Testis (tissue), 3 donors: ENCODE data around the gene TM4SF5. TPM values are rescaled to one million over a fixed set of nuclear protein-coding genes. Genes with fewer than 3 reads are reported as not detected.

Experiments used
- DNase-seq: peaks from one replicate; pipeline ENCODE4 v3.0.0-alpha.2; 2019
- H3K27ac ChIP-seq, 2 donors: fragments of 200-600 bp; sonication (generic); one replicate each; pipeline ENCODE4 v1.5.1; 2019
- H3K27me3 ChIP-seq: fragments of 200-600 bp; sonication (generic); one replicate; pipeline ENCODE4 v1.5.1; 2019
- H3K36me3 ChIP-seq: fragments of 200-600 bp; sonication (generic); one replicate; pipeline ENCODE4 v1.5.1; 2017; ENCODE audit warnings: low read depth; ENCODE audit errors: missing control alignments
- H3K4me1 ChIP-seq: fragments of 200-600 bp; sonication (generic); one replicate; pipeline ENCODE4 v1.5.1; 2019
- H3K4me3 ChIP-seq, 2 donors: fragments of 200-600 bp; sonication (generic); one replicate each; pipeline ENCODE4 v1.5.1; 2017 to 2019
- H3K9me3 ChIP-seq: fragments of 200-600 bp; sonication (generic); one replicate; pipeline ENCODE4 v1.5.1; 2017
- POLR2A ChIP-seq: fragments of 450-650 bp; IDR thresholded peaks from one replicate; pipeline ENCODE4 v1.6.1; 2017; ENCODE audit warnings: antibody characterized with exemption, mild to moderate bottlenecking, moderate library complexity
- WGBS, 2 donors: methylation state at CpG; one replicate each; pipeline ENCODE4 v1.1.5; 2018; 5-methylcytosine and 5-hydroxymethylcytosine counted together
- intact Hi-C: fragments of 100-400 bp; cut with DNase I; formaldehyde crosslinking; loops from one replicate; pipeline ENCODE4 v1.15.1; 2023; ENCODE audit warnings: low total_unique reads
- polyA plus RNA-seq: library from polyadenylated mRNA; stranded (reverse); fragments of 350-450 nt; fragmentation: Illumina TruSeq; extraction: RNeasy Lipid Tissue Mini Kit (QIAGEN cat#74804); gene quantifications from one replicate; pipeline ENCODE4 v1.2.3, GENCODE V29; 2014; ENCODE audit warnings: low read depth, low replicate concordance; ENCODE audit not compliant: insufficient read depth
- total RNA-seq, 2 donors: library from RNA; depleted of rRNA; stranded (reverse); fragments of >200 nt; gene quantifications; one replicate each; pipeline ENCODE4 v1.2.3, GENCODE V29; 2016
- TF ChIP-seq, protein P1 (sequence below), 3 experiments: fragments of 450-650 bp in 2 of 3; fragments of 200-600 bp in 1 of 3; sonication (generic) in 1 of 3; IDR thresholded peaks; one replicate each; pipeline ENCODE4 v1.5.1; 2016 to 2019; ENCODE audit warnings: antibody characterized with exemption in 3 of 3, mild to moderate bottlenecking in 2 of 3, moderate library complexity in 1 of 3

Gene TM4SF5
- total and polyA plus RNA-seq, 3 donors from 2014 or later = 1.5 TPM; not detected in 2

GRCh38 chr17:4766723-4767122 is 5.0 kb upstream of the TM4SF5 start:
- intact Hi-C loops = no loop called here
- no peak for DNase-seq
- H3K36me3 ChIP-seq = no peaks in the 10 kb centered on the region
- H3K4me3 ChIP-seq = no peak overlapping the region
- TF ChIP-seq, protein P1, sequence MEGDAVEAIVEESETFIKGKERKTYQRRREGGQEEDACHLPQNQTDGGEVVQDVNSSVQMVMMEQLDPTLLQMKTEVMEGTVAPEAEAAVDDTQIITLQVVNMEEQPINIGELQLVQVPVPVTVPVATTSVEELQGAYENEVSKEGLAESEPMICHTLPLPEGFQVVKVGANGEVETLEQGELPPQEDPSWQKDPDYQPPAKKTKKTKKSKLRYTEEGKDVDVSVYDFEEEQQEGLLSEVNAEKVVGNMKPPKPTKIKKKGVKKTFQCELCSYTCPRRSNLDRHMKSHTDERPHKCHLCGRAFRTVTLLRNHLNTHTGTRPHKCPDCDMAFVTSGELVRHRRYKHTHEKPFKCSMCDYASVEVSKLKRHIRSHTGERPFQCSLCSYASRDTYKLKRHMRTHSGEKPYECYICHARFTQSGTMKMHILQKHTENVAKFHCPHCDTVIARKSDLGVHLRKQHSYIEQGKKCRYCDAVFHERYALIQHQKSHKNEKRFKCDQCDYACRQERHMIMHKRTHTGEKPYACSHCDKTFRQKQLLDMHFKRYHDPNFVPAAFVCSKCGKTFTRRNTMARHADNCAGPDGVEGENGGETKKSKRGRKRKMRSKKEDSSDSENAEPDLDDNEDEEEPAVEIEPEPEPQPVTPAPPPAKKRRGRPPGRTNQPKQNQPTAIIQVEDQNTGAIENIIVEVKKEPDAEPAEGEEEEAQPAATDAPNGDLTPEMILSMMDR (IDR thresholded peaks at IDR 0.05) = no peak
- H3K27me3 ChIP-seq = no peaks in the 10 kb centered on the region
- no peak overlapping the region for H3K27ac ChIP-seq
- H3K9me3 ChIP-seq = no peaks in the 10 kb centered on the region
- WGBS, 2 donors = 77 to 92% methylated on average over 9 of the region's 9 CpGs
- no peaks in the 10 kb centered on the region for H3K4me1 ChIP-seq

- H3K36me3 ChIP-seq = no peaks in the 10 kb centered on the region
- H3K27me3 ChIP-seq = no peaks in the 10 kb centered on the region
- DNase-seq = no peak
- no peaks in the 10 kb centered on the region for H3K4me1 ChIP-seq
- TF ChIP-seq POLR2A = no peak
- TF ChIP-seq, protein P1 (IDR thresholded peaks at IDR 0.05) = no peak
- intact Hi-C loops = no loop called here
- no peaks in the 10 kb centered on the region for H3K9me3 ChIP-seq
- no peak overlapping the region for H3K4me3 ChIP-seq
- H3K27ac ChIP-seq = no peak overlapping the region
- WGBS, 2 donors = 86 to 90% methylated on average over 6 of the region's 6 CpGs
Measured at GRCh38 chr17:4768298-4768697, 3.4 kb upstream of the TM4SF5 start.

DNA sequence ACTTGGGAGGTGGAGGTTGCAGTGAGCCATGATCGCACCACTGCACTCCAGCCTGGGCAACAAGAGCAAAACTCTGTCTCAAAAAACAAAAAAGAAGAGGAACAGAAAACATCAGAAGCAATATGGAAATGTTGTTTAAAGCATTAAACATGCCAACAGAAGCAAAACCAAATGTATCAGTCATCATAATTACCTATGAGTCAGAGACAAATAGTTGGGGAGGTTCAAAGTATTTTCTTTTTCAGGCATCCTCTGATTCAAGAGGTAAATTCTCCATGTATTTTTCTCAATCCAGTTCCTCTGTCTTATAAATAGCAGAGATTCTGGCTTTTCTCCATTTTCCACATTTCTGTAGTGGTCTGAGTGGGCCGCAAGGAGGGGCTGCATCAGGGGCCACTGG is 2.1 kb upstream of the TM4SF5 start:
- Histone ChIP-seq H3K4me1 (no peaks in the 10 kb centered on the region), H3K9me3 (no peaks in the 10 kb centered on the region), H3K27ac (no peak overlapping the region), H3K36me3 (no peaks in the 10 kb centered on the region), H3K4me3 (no peak overlapping the region), H3K27me3 (no peaks in the 10 kb centered on the region)
- TF ChIP-seq, protein P1 (IDR thresholded peaks at IDR 0.05) = no peak
- TF ChIP-seq POLR2A = no peak
- WGBS, 2 donors = 83 to 87% methylated on average over 2 of the region's 2 CpGs
- DNase-seq = no peak
- intact Hi-C loops = no loop called here

- TF ChIP-seq, protein P1 (IDR thresholded peaks at IDR 0.05) = no peak
- no peak for TF ChIP-seq POLR2A
- Histone ChIP-seq H3K36me3 (no peaks in the 10 kb centered on the region), H3K4me3 (no peak overlapping the region), H3K9me3 (no peaks in the 10 kb centered on the region), H3K4me1 (no peaks in the 10 kb centered on the region), H3K27me3 (no peaks in the 10 kb centered on the region), H3K27ac (no peak overlapping the region)
- intact Hi-C loops = no loop called here
- DNase-seq = no peak
- 67 to 75% methylated on average over 8 to 10 of the region's 10 CpGs for WGBS, 2 donors
Measured at GRCh38 chr17:4772235-4772613, 538 bp downstream of the TM4SF5 start.

GRCh38 chr17:4777969-4778760 is 6.5 kb downstream of the TM4SF5 start:
- H3K27me3 ChIP-seq = no peaks in the 10 kb centered on the region
- 78 to 79% methylated on average over 9 of the region's 9 CpGs for WGBS, 2 donors
- TF ChIP-seq POLR2A = no peak
- TF ChIP-seq, protein P1 (IDR thresholded peaks at IDR 0.05) = no peak
- H3K4me1 ChIP-seq = no peaks in the 10 kb centered on the region
- no peak overlapping the region for H3K4me3 ChIP-seq
- no peaks in the 10 kb centered on the region for H3K36me3 ChIP-seq
- no peak for DNase-seq
- intact Hi-C loops = no loop called here
- no peaks in the 10 kb centered on the region for H3K9me3 ChIP-seq
- no peak overlapping the region for H3K27ac ChIP-seq
